Activated CD4-positive, CD25-positive, alpha-beta regulatory T cell treated with anti-CD3 and anti-CD28 coated beads, Interleukin-2, amount 50 U/mL, for 16 hours (primary cell): ENCODE measurements around the gene ARHGDIA.
"Not testable (repeated sequence)": the region's sequence is repeated elsewhere in the genome, so short reads cannot be mapped to it uniquely, and the experiment has no call there.

Experiments used
- DNase-seq: peaks from one replicate; pipeline ENCODE4 v3.0.0-alpha.2; 2020; ENCODE audit warnings: low read depth, low spot score

Gene ARHGDIA

DNA sequence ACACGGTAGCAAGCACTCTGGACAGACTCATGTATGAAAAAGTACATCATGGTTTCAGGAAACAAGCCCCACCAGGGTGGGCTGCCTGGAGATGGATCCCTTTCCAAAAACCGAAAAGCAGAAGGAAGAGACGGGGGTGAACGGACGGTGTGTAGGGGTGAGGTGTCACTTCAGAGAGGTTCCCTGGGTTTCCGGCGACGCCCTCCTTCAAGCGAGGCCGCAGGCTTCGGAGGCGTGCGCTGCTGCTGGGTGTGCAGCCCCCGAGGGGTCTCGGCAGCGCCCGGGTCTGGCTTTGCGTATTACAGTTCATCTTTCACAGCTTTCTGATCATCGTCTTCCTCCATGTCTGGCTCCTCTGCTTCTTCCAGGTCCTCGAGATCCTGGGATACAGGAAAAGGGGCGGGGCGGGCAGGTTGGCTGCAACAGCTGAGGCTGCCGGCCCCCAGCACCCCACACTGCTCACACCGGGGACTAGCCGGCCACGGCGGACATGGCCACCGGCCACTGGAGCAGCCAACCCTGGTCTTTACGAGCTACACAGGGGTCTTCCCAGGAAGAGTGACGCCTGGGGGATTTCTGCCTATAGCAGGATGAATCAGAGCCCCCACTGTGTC lies 27.3 kb downstream of the ARHGDIA start:
- DNase-seq: no peak

DNA sequence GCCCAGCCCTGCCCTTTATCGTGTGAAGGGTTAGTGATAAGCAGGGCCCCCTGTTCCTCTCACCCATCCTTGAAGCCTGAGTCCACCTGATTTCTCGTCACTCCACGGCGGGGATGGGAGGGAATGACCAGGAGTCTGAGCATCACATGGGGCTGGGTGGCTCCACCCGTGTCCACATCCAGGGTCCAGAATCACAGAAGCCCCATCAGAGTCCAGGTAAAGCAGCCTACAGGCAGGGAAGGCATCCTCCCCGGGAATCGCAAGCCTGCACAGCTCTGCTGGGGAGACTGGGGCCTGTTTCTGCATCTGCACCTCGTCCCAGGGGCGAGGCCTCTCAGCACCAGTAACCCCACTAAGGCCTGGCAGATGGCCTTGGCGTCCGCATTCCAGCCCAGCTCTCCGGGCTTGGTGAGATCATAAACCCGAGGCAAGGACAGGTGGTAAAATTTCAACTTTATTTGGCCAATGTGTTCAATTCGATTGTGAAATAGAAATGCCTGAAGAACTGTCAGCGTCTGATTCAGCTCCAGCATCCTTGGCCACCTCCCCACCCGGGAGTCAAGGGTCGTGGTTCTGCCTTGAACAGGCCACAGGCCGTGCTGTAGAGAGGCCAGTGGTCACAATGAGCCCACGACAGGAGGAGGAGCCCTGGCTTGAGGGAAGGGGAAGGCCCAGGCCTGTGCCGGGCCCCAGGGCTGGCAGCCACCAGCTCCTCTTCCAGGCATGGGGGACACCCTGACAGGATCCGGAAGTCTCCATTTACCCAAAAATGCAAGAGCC lies 28.2 kb downstream of the ARHGDIA start:
- no peak for DNase-seq

DNA sequence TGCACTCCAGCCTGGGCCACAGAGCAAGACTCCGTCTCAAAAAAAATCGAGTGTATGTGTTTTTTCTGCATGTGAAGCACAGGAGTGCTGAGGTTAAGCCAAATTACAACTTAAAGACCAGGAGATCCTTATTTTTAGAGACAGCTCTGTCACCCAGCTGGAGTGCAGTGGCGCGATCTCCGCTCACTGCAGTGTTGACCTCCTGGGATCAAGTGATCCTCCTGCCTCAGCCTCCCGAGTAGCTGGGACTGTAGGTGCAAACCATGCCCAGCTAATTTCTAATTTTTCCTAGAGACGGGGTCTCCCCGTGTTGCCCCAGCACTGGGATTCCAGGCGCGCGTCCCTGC lies 28.8 kb downstream of the ARHGDIA start:
- no peak for DNase-seq

DNA sequence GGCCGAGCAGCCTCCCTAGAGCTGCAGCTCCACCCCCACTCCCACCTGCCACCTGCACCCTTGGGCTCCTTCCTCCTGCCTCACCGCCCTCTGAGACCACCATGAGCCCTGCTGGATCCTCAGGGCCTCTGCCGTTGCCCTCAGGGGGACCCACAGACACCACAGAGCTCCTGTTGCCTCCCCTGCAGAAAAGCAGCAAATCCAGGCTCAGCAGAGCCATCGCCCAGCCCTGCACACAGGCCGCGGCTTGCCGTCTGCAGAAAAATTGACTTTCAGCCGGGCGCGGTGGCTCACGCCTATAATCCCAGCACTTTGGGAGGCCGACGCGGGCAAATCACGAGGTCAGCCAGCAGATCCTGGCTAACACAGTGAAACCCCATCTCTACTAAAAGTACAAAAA lies 29.3 kb downstream of the ARHGDIA start:
- no peak for DNase-seq

DNA sequence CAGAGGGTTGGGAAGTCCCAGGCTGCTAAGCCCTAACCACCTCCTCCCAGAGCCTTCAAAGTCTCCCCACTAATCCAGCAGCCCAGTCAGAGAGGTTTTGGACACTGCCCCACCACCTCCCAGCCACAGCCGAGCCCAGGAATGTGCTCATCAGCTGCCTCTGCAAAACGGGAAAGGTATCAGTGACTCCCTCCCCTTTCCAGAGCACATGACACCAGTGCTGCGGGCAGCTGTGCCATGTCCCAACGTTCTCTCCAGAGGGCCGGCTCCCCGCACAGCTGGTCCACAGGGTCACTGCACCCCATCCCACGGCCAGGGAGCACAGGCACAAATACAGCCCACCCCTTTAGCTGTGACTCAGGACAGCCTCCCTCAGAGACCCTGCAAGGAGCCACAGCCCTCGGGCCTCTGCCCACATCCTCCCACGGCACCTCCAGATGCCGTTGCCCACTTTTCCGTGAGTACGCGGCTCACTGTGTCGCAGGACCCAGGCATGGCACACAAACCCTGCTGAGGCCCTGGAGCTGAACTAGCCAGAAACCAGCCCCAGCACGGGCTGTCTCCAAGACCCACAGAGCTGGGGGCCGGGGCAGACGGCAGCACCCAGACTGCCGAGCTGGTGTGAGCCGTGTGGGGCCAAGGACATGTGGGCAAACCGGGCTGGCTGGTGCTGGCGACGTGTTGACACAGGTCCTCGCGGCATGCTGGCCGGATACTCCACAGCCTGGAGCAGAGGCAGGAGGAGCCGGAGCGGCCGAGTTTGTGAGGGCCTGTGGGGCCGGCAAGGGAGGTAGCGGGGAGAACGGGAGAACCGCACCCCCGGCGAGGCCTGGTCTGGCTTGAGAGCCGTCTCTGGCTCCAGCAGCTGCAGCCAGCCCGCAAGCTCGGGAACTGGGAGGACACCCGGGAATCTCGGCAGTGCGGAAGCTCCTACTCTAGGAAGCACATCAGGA lies 30.0 kb downstream of the ARHGDIA start:
- DNase-seq: no peak

DNA sequence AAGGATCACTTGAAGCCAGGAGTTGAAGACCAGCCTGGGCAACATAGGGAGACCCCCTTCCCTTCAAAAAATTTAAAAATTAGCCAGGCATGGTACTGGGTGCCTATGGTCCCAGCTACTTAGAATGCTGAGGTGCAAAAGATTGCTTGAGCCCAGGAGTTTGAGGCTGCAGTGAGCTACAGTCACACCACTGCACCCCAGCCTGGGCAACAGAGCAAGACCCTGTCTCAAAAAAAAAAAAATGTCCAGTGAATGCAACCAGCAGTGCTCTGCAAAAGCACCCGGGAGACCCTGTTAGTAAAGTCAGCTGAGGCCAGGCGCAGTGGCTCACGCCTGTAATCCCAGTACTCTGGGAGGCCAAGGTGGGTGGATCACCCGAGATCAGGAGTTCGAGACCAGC lies 31.1 kb downstream of the ARHGDIA start:
- DNase-seq: not testable (repeated sequence)

DNA sequence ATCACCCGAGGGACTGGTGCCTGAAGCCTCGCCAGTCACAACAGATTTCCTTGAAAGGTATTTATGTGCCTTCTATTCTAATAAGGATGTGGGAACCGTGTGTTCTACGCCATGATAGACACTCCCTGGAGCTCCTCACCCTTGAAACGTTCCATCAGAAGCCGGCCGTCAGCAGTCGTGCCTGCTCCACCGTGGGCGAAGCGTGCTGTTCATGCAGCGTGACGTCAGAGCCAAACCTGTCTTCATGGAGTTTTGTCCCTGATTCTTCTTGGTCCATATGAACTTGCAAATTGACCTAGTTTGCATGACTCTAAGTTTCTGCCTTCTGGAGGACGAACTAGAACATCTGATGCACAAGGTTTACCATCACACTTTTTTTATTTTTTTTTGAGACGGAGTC lies 31.8 kb downstream of the ARHGDIA start:
- DNase-seq: no peak

DNA sequence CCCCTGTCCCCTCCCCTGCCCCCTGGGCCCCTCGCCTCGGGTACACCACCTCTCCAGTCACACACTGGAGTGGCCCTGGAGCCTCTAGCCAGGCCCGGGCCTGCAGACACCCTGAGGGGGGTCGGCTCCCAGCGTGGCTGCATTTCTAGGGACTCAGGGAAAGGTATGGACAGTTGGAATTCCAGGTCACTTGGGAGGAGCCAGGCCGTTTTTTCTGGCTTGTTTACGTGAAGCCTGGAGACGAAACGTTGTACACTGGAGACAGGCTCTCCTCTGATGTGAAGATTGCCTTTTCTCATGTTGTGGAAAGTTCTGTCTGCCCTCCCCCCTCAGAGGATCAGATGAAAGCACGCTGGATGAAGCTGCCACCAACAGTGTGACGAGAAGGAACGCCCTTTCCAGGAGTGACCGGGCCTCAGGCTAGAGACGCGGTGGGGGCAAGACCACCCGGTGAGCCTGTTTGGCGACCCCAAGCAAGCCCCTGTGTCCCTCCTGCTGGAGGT lies 32.3 kb downstream of the ARHGDIA start:
- no peak for DNase-seq

DNA sequence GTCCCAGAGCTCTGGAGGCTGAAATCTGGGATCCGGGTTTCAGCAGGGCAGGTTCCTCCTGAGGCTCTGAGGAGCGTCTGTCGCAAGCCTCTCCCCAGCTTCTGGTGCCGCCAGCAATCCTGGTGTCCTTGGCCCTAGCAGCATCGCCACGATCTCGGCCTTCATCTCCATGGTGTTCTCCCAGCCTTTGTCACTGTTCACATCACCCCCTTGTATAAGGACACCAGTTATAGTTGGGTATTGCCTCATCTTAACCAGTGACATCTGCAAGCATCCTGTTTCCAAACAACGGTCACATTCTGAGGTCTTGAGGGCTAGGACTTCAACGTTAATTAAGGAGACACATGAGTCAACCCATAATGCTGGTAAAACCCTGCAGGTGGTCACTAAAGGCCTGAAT lies 33.5 kb downstream of the ARHGDIA start:
- DNase-seq: no peak

DNA sequence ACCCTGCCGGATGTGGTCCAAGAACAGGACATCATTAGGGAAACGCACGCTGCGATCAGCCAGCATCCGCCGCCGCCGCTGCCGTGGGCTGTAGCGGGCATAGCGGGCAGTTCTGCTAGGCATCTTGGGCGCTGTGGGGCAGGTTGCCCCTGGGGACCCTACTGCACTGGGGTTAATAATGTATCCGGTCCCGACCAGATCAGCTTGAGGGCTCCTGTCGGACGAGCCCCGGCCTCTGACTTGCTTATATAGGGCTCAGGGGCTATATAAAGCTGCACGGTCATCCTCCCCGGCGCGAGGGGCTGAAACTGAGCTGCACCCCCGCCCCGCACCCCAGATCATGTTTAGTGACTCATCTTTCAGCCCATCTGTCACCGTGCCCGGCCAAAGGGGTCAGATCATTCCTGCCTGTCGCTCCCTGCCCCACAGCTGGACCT lies 36.3 kb downstream of the ARHGDIA start, which contains the start of gene PPP1R27:
PPP1R27 (minus strand) TSS at position 220 of the 437 bp plus-strand sequence; CDS start at position 123, 97 bp downstream.
- no peak for DNase-seq

DNA sequence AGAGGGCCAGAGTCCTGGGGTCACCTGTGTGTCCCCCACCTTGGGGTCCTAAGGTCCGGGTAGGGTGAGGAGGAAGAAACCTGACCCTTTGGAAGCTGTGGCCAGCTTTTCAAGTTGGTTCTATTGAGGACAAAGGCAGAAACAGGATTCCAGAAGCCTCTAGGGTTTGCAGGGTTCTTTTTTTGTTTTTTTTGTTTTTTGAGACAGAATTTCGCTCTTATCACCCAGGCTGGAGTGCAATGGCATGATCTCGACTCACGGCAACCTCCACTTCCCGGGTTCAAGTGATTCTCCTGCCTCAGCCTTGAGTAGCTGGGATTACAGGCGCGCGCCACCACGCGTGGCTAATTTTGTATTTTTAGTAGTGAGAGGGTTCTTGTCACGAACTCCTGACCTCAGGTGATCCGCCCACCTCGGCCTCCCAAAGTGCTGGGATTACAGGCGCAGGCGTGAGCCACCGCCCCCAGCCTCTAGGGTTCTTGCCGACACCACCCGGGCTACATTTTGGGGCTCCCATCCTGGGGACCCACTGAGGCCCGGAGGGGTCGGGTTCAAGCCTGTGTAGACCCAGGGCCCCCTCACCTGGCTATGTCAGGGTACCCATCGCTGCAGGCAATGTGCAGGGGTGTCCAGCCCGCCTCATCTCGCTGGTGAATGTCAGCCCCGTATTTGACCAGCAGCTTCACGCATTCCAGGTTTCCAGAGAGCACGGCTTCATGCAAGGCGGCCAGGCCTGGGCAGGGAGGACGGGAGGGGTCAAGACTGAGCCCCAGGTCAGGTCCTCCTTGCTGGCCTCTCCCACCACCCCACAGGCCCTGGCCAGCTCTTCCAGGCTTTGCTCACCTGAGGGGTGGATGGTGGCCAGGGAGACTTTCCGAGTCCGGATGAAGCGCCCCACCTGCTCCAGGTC lies 37.0 kb downstream of the ARHGDIA start:
- DNase-seq: no peak

DNA sequence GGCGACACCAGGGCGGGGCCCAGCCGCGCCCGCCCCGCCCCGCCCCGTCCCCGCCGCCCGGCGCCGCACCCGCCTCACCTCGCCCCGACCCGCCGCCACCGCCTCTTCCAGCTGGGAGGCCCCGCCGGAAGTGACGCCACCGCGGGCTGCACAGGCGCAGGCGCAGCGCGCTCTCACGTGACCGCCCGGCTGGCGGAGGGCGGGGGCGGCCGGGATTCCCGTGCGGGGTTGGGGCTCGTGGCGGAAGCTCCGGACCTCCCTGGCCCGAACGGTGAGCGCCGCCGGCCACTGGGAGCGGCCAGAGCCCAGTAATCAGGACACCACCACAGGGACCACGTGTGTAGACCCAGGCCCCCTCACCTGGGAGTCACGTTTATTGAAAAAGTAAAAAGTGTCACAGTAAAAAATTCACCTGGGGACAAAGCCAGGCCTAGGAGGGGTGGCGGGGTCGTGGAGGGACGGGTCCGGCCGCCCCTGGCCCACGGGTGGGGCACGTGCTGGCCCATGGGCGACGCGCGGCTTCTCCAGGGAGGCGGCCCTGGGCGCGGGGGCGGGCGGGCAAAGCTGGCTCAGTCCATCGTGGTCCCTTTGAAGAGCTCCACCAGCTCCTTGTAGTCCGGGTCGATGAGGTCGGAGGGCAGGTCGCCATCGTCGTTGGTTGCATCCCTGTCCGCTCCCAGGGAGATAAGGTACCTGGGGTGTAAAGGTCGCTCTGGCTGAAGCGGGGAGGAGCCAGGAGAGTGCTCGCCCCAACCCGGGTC lies 37.8 kb downstream of the ARHGDIA start, which contains the start of gene MCRIP1:
MCRIP1 (minus strand) TSS at position 132 of the 761 bp plus-strand sequence. CDS start 8,785 bp downstream, outside the sequence.
- DNase-seq: peak; percentile 87

DNA sequence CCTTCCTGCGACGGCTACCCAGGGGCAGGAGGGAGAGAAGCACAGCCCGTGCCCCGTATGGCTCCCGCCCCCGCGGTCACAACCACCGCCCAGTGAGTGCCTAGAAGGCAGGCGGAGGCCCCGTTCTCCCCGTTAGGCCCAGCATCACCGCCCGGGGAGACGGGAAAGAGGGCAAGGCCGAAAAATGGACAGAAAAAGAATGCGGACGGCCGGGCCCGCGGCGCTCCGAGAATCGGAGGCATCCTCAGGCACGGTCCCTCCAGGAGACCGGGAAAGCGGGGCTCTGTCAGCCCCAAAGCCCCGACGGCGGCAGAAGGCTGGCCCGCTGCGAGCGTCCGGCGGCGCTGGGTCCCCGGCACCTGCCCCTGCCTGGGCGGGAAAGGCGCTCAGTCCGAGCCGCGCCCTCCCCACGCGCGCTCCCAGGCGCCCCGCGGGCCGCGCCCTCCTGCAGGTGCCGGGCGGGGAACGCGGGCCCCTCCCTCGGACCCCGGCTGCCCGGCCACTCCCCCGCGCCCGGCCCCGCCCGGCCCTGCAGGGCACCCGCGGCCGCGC lies 38.5 kb downstream of the ARHGDIA start:
- no peak for DNase-seq

DNA sequence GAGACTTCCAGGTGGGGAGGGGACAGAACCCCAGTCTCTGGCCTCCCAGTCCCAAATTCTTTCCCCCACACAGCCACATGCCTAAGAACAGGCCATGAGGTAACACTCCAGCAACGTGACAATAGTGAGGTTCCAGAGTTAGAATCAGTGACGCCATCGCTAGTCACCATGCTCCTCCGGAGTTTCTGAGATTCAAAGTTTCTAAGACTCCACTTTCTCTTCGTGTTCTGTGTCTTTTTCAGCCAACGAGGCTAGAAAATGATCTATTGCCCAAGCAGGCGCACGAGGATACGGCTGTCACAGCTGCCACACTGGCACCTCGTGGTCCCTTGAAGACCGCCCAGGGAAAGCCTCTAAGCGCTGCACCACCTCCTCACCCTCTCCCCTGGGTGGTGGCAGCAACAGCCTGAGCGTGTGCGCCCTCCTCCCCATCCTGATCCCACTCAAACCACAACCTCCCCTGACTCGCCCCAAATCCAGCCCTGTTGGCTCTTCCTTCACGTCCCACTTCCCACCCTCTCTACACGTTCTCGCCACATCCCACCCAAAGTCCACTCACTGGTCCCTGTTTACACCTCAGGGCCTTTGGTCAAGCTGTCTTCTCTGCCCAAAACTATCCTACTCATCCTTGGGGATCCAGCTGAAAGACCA lies 39.1 kb downstream of the ARHGDIA start:
- DNase-seq: no peak

DNA sequence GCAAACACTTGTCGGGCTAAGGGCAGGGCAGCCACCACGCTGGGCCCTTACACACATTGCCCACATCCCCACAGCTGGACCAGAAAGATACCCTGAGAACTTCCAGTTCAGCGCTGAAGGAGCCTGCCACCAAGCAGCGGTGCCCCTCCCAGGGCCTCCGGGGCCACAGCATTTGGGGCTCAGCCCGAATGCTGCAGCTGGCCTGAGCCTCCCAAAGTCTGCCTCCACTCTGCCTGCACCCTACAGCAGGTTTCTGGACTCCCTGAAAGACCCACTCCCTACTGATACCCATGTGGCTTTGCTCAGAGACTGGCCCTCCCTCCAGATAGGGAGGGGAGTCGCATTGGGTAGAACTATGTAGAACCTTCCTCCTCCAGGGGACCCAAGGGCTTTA lies 39.6 kb downstream of the ARHGDIA start:
- no peak for DNase-seq

DNA sequence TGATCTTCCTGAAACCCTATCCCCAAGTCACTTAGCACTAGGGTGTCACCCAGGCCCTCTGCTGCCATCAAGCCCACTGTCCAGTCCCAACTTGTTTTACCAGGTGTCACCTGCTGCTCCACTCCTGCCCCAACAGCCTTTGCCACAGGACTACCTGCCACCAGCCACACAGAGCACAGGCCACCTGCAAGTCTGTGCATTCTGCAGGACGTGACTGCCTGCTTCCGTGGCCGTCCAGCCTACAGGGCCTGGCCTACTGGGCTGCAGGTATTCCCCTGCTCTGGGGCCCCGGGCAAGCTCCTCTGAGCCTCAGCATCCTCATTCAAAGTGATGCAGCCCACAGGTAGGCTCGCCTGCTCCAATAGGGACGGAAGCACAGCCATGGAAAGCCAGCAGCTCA lies 41.3 kb downstream of the ARHGDIA start:
- DNase-seq: no peak

DNA sequence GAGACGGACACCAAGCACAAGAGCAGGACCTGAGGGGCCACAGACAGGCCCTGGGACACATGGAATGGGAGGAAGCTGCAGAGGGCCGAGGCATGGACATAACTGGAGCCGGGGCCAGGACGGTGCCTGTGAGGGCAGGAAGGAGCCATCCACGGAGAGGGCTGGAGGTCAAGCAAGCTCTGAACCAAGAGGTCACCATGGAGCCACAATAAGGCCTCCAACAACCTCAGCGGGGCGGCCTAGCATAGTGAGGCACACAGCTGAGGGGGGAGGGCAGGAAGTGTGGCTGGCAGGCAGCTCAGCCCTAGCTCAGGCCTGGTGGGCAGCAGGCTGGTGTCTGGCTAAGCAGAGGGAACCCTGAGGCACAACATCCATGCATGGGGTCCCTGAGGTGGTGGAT lies 42.5 kb downstream of the ARHGDIA start:
- no peak for DNase-seq

DNA sequence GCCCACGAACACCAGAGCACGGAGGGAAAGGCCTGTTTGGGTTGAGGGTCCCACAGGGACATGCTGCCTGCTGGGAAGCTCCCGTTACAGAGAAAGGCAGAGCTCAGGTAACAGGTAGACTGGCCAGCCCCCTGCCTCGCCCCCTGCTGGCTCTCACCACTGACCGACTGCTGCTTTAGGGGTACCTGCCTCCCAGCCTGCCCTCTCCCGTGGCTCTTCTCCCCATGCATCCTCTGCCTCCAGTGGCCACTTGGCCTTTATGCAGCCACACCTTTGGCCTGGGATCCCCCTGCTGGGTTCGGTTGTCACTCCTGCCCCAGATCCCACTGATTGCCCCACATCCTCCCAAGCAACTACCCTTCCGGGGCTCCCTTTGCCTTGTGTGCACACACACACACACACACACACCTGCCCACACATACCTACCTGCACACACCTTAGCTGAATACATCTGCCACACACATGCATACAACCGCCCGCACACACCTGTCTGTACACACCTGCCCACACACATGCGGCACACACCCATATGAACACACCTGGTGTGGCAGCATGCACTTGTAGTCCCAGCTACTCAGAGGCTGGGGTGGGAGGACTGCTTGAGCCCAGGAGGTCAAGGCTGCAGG lies 45.2 kb downstream of the ARHGDIA start:
- DNase-seq: no peak

DNA sequence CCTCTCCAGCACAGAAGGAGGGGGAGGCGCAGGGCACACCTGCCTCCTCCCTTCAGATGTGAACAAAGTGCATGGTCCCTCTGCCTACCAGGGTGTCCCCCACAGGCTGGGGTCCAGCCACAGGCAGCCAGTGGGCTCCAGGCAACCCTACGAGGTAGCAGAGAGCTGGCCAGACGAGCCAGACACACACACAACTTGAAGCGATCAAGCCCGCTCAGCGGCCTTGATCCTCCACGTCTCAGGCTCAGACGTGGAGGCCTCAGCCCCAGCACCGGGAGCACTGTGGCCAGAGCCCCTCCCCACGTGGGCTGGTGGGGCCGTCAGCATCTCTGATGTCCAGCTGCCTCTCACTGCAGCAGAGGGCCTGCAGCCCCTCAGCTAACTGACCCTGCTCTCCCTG lies 46.5 kb downstream of the ARHGDIA start:
- no peak for DNase-seq
